GM12891 (cell line): ENCODE data around the gene CCDC57.

Source experiments
- POLR2A ChIP-seq: IDR thresholded peaks from 2 replicates; pipeline ENCODE4 v1.6.1; 2011; ENCODE audit warnings: low read depth, low read length, control low read depth
- TAF1 ChIP-seq: IDR thresholded peaks from 2 replicates; pipeline ENCODE4 v1.6.1; 2011; ENCODE audit warnings: low read depth, low read length, control low read depth

GRCh38 chr17:82235775-82236141 is 23.1 kb upstream of the CCDC57 start:
- no peak for TF ChIP-seq TAF1
- no peak for TF ChIP-seq POLR2A
